RKO (cell line): Measurements from ENCODE around the gene NTM.
"Not testable (repeated sequence)": the region's sequence is repeated elsewhere in the genome, so short reads cannot be mapped to it uniquely, and the experiment has no call there.

ENCODE experiments used
- DNase-seq: peaks from one replicate; pipeline ENCODE4 v3.0.0-alpha.2; 2016; ENCODE audit warnings: low spot score

NTM gene

GRCh38 chr11:132315696-132316095, 945.3 kb downstream of the NTM start:
- DNase-seq, result no peak

- DNase-seq, result peak; percentile 75
Measured at GRCh38 chr11:132318421-132319157, 948.2 kb downstream of the NTM start.

GRCh38 chr11:132319419-132319818, 949.0 kb downstream of the NTM start:
- DNase-seq, result not testable (repeated sequence)

GRCh38 chr11:132330515-132330914, 960.1 kb downstream of the NTM start:
- no peak for DNase-seq

GRCh38 chr11:132332521-132332920, 962.1 kb downstream of the NTM start:
- no peak for DNase-seq

- no peak for DNase-seq
Measured at GRCh38 chr11:132334769-132335280, 964.4 kb downstream of the NTM start.

- DNase-seq, result no peak
Measured at GRCh38 chr11:132335311-132335710, 964.9 kb downstream of the NTM start.

- DNase-seq, result no peak
Measured at GRCh38 chr11:132336781-132337535, 966.5 kb downstream of the NTM start.

- no peak for DNase-seq
Measured at GRCh38 chr11:132337819-132338416, 967.5 kb downstream of the NTM start.

GRCh38 chr11:132342408-132342807, 972.0 kb downstream of the NTM start:
- DNase-seq, result no peak

- no peak for DNase-seq
Measured at GRCh38 chr11:132343445-132344175, 973.2 kb downstream of the NTM start.

GRCh38 chr11:132346558-132347148, 976.2 kb downstream of the NTM start:
- DNase-seq, result no peak

GRCh38 chr11:132347156-132348090, 977.0 kb downstream of the NTM start:
- DNase-seq, result no peak

GRCh38 chr11:132349811-132350733, 979.7 kb downstream of the NTM start:
- DNase-seq, result no peak

- DNase-seq, result no peak
Measured at GRCh38 chr11:132351050-132351449, 980.6 kb downstream of the NTM start.

- DNase-seq, result no peak
Measured at GRCh38 chr11:132352497-132352896, 982.1 kb downstream of the NTM start.

GRCh38 chr11:132353255-132353654, 982.8 kb downstream of the NTM start:
- DNase-seq, result no peak

- DNase-seq, result no peak
Measured at GRCh38 chr11:132357811-132358572, 987.6 kb downstream of the NTM start.

GRCh38 chr11:132358573-132358953, 988.1 kb downstream of the NTM start:
- DNase-seq, result no peak
